K562 (cell line): ENCODE data around the gene DPYSL3. TPM values are rescaled to one million over a fixed set of nuclear protein-coding genes. Genes with fewer than 3 reads are reported as not detected.

Source experiments
- ATAC-seq: fragments of 200-7000 bp; cut with Tn5 transposase; 3 replicates; pipeline ENCODE4 v1.9.1; 2020; ENCODE audit warnings: moderate library complexity
- BruUV-seq: library from RNA; stranded (reverse); fragments of 400-500 nt; replicated peaks from 2 replicates; lab custom pipeline; 2021; lab: Mats Ljungman, UMichigan
- CTCF ChIA-PET: fragments of 300-600 bp; formaldehyde crosslinking; extraction: SDS; loops from one replicate; lab custom pipeline; 2021; ENCODE audit warnings: low intra/inter-chr PET ratio; lab: Yijun Ruan, JAX
- POLR2A ChIA-PET: fragments of 300-600, 350-650 bp; sonication (Branson Sonifier 250); formaldehyde crosslinking; extraction: SDS; loops from one replicate; lab custom pipeline; 2021; ENCODE audit warnings: antibody characterized with exemption, inconsistent platforms; lab: Yijun Ruan, JAX
- DNase-seq, 4 experiments: peaks; one replicate each; pipeline versions ENCODE4 v3.0.0 to v3.0.0-alpha.2; 2011 to 2018; ENCODE audit warnings: low spot score in 3 of 4, mixed read lengths in 3 of 4; ENCODE audit errors: extremely low read depth in 1 of 4
- FAIRE-seq: peaks from 2 replicates; lab custom pipeline; 2011; peaks lifted over from hg19 to GRCh38; lab: Jason Lieb, UNC
- H2AFZ ChIP-seq: 2 replicates; pipeline ENCODE4 v1.6.0; 2011; ENCODE audit warnings: low read depth, low read length, control low read depth, inconsistent platforms
- H3K27ac ChIP-seq: fragments of 200-600 bp; 3 replicates; pipeline ENCODE4 v1.8.0; 2011; ENCODE audit warnings: low read depth, mild to moderate bottlenecking, control low read depth, inconsistent platforms, low read length, moderate library complexity, mixed read lengths; ENCODE audit errors: extremely low read depth
- H3K27me3 ChIP-seq, 2 experiments: fragments of 300-600 bp in 1 of 2; 2 replicates in 1 of 2; 3 replicates in 1 of 2; pipeline versions ENCODE4 v1.6.0 to v1.8.0; 2011; ENCODE audit warnings: inconsistent platforms in 2 of 2, low read length in 2 of 2, mild to moderate bottlenecking in 1 of 2, mixed read lengths in 1 of 2, moderate library complexity in 1 of 2; ENCODE audit not compliant: control insufficient read depth in 2 of 2, insufficient read depth in 2 of 2
- H3K36me3 ChIP-seq: fragments of 300-600 bp; 3 replicates; pipeline ENCODE4 v1.8.0; 2011; ENCODE audit warnings: mild to moderate bottlenecking, low read length, inconsistent platforms; ENCODE audit not compliant: control insufficient read depth, insufficient read depth
- H3K4me1 ChIP-seq, 2 experiments: fragments of 200-600 bp in 1 of 2; replicated peaks in 1 of 2; 2 replicates in 1 of 2; 3 replicates in 1 of 2; pipeline versions ENCODE4 v1.5.1 to v1.8.0; 2011; ENCODE audit warnings: inconsistent platforms in 2 of 2, low read length in 2 of 2, mild to moderate bottlenecking in 1 of 2, mixed read lengths in 1 of 2, moderate library complexity in 1 of 2; ENCODE audit not compliant: control insufficient read depth in 2 of 2, insufficient read depth in 2 of 2
- H3K4me2 ChIP-seq: 2 replicates; pipeline ENCODE4 v1.6.1; 2011; ENCODE audit warnings: low read length, control low read depth, inconsistent platforms, mixed read lengths; ENCODE audit not compliant: insufficient read depth
- H3K4me3 ChIP-seq: fragments of 200-600 bp; sonication (generic), shearing (Covaris generic); 2 replicates; pipeline ENCODE4 v1.5.1; 2016; ENCODE audit warnings: control low read depth, inconsistent platforms
- H3K79me2 ChIP-seq: fragments of 200-600 bp; 3 replicates; pipeline ENCODE4 v1.8.0; 2011; ENCODE audit warnings: low read length, inconsistent platforms; ENCODE audit not compliant: control insufficient read depth, insufficient read depth
- H3K9ac ChIP-seq, 2 experiments: 2 replicates each; pipeline versions ENCODE4 v1.6.0 to v1.6.1; 2011; ENCODE audit warnings: low read depth in 2 of 2, low read length in 2 of 2, control low read depth in 1 of 2, inconsistent platforms in 1 of 2, mild to moderate bottlenecking in 1 of 2, mixed read lengths in 1 of 2; ENCODE audit not compliant: insufficient read depth in 1 of 2
- H3K9me1 ChIP-seq: one replicate; pipeline ENCODE4 v1.6.0; 2011; ENCODE audit warnings: inconsistent platforms, mild to moderate bottlenecking, low read length, moderate library complexity; ENCODE audit not compliant: control insufficient read depth, insufficient read depth
- H3K9me3 ChIP-seq: replicated peaks from 2 replicates; pipeline ENCODE4 v1.5.1; 2011; ENCODE audit warnings: low read depth, low read length, inconsistent platforms; ENCODE audit not compliant: control insufficient read depth, insufficient read depth
- H4K20me1 ChIP-seq: replicated peaks from 2 replicates; pipeline ENCODE4 v1.6.1; 2011; ENCODE audit warnings: low read length, inconsistent platforms, mixed read lengths; ENCODE audit not compliant: control insufficient read depth, insufficient read depth
- CHD2 ChIP-seq: IDR thresholded peaks from 2 replicates; pipeline ENCODE4 v1.6.1; 2011; ENCODE audit warnings: low read depth, low read length
- CUX1 ChIP-seq: fragments of 200-800 bp; sonication (Bioruptor generic); IDR thresholded peaks from 2 replicates; pipeline ENCODE4 v1.6.1; 2016; ENCODE audit warnings: missing genetic modification characterization, missing compliant biosample characterization
- NCOA2 ChIP-seq, 2 experiments: fragments of 450-650 bp; IDR thresholded peaks; 2 replicates each; pipeline ENCODE4 v1.6.1; 2018; ENCODE audit warnings: mild to moderate bottlenecking in 2 of 2, moderate library complexity in 1 of 2; ENCODE audit not compliant: partially characterized antibody in 2 of 2
- NEUROD1 ChIP-seq: fragments of 150-350 bp; IDR thresholded peaks from 2 replicates; pipeline ENCODE4 v1.6.1; 2014; ENCODE audit warnings: borderline replicate concordance, low read length, low read depth; ENCODE audit not compliant: partially characterized antibody
- WGBS: fragments of 100-300 bp; shearing (Covaris generic); methylation state at CpG from one replicate; pipeline ENCODE4 v1.1.6; 2016; ENCODE audit warnings: low coverage, mixed read lengths; ENCODE audit not compliant: insufficient coverage; ENCODE audit errors: missing lambda C conversion rate; 5-methylcytosine and 5-hydroxymethylcytosine counted together
- in situ Hi-C: fragments of 300-500 bp; cut with MboI; formaldehyde crosslinking; loops from 4 replicates; pipeline ENCODE4 v1.15.0; 2018; ENCODE audit warnings: inconsistent platforms, mixed read lengths
- intact Hi-C: fragments of 100-400 bp; cut with micrococcal nuclease; formaldehyde crosslinking; loops from 2 replicates; pipeline ENCODE4 v1.14.2; 2022
- polyA plus RNA-seq, 8 experiments: library from polyadenylated mRNA; depleted of rRNA in 4 of 8; stranded (reverse) in 5 of 8; unstranded in 3 of 8; fragments of >200 nt; fragmentation: Nextera tagmentation in 2 of 8; fragmentation: Illumina TruSeq in 1 of 8; extraction: Ambion mirVana in 2 of 8; extraction: Trizol in 1 of 8; gene quantifications; 2 replicates each; pipeline versions ENCODE4 v1.2.1 to v1.2.3, GENCODE V29; 2011 to 2014; ENCODE audit warnings: inconsistent platforms in 1 of 8, missing spikeins in 1 of 8
- total RNA-seq, 7 experiments: library from RNA; depleted of rRNA in 6 of 7; stranded (reverse); fragments of >200 nt in 6 of 7; fragmentation: Illumina TruSeq in 2 of 7; extraction: Trizol in 2 of 7; gene quantifications; 2 replicates each; pipeline versions ENCODE4 v1.2.1 to v1.2.3, GENCODE V29; 2011 to 2021; ENCODE audit warnings: low replicate concordance in 1 of 7

Gene DPYSL3
- total and polyA plus RNA-seq, 9 of the 15 experiments (the other 6 are each of a cell fraction or from before 2014, with no cell fraction given): 0.07 to 0.55 TPM; not detected in 7

- intact Hi-C loops: no loop called here
These were observed 5.4 kb upstream of the DPYSL3 start for GRCh38 chr5:147515269-147515668.

More at GRCh38 chr5:147515269-147515668, 5.4 kb upstream of the DPYSL3 start:
- ATAC-seq: no peak
- H2AFZ ChIP-seq: no peak overlapping the region
- no peaks in the 10 kb centered on the region for H3K27me3 ChIP-seq
- H4K20me1 ChIP-seq: no peaks in the 10 kb centered on the region
- no peaks in the 10 kb centered on the region for H3K79me2 ChIP-seq
- FAIRE-seq: no peak
- H3K9me3 ChIP-seq: no peaks in the 10 kb centered on the region
- H3K9me1 ChIP-seq: no peaks in the 10 kb centered on the region
- H3K4me3 ChIP-seq: no peak overlapping the region
- H3K4me2 ChIP-seq: no peak overlapping the region
- 0% methylated on average over 7 of the region's 7 CpGs for WGBS
- ChIA-PET CTCF (no interaction called here), POLR2A (no interaction called here)
- no peak for TF ChIP-seq NCOA2 (IDR thresholded peaks at IDR 0.05; ENCODE audit: partially characterized antibody in 2 of 2)
- no peak for TF ChIP-seq NEUROD1
- TF ChIP-seq CHD2: no peak
- no peak for TF ChIP-seq CUX1 (CRISPR knock-in tag)
- H3K27ac ChIP-seq: no peak overlapping the region
- DNase-seq: no peak
- no peaks in the 10 kb centered on the region for H3K4me1 ChIP-seq
- in situ Hi-C loops: no loop called here
- no peaks in the 10 kb centered on the region for H3K36me3 ChIP-seq
- no peak overlapping the region for H3K9ac ChIP-seq
- BruUV-seq: no TSS peak
